Sigmoid colon (tissue), 4 donors: ENCODE measurements around the gene KCTD16.

ENCODE experiments used
- POLR2A ChIP-seq, 2 donors: fragments of 450-650 bp; IDR thresholded peaks; one replicate each; pipeline ENCODE4 v1.6.1; 2016; ENCODE audit warnings: antibody characterized with exemption in 2 of 2, mild to moderate bottlenecking in 2 of 2, moderate library complexity in 2 of 2
- POLR2AphosphoS5 ChIP-seq, 4 donors: sonication (generic); formaldehyde crosslinking; IDR thresholded peaks; one replicate each; pipeline ENCODE4 v1.6.1; 2017; ENCODE audit warnings: antibody characterized with exemption in 4 of 4
- TF ChIP-seq, protein P1 (sequence below), 4 experiments: fragments of 450-650 bp in 3 of 4; fragments of 200-600 bp in 1 of 4; IDR thresholded peaks; one replicate each; pipeline ENCODE4 v1.5.1; 2016 to 2019; ENCODE audit warnings: antibody characterized with exemption in 4 of 4, mild to moderate bottlenecking in 3 of 4, moderate library complexity in 2 of 4

- TF ChIP-seq, protein P1, sequence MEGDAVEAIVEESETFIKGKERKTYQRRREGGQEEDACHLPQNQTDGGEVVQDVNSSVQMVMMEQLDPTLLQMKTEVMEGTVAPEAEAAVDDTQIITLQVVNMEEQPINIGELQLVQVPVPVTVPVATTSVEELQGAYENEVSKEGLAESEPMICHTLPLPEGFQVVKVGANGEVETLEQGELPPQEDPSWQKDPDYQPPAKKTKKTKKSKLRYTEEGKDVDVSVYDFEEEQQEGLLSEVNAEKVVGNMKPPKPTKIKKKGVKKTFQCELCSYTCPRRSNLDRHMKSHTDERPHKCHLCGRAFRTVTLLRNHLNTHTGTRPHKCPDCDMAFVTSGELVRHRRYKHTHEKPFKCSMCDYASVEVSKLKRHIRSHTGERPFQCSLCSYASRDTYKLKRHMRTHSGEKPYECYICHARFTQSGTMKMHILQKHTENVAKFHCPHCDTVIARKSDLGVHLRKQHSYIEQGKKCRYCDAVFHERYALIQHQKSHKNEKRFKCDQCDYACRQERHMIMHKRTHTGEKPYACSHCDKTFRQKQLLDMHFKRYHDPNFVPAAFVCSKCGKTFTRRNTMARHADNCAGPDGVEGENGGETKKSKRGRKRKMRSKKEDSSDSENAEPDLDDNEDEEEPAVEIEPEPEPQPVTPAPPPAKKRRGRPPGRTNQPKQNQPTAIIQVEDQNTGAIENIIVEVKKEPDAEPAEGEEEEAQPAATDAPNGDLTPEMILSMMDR (IDR thresholded peaks at IDR 0.05) = no peak
- TF ChIP-seq POLR2A (IDR thresholded peaks at IDR 0.05) = no peak
- TF ChIP-seq POLR2AphosphoS5 (IDR thresholded peaks at IDR 0.05) = no peak
Measured at GRCh38 chr5:144219869-144220268, 49.2 kb downstream of the KCTD16 start.
